HG03196 (cell line): ENCODE results near the gene ACD.

Source experiments
- ATAC-seq: cut with Tn5 transposase; IDR thresholded peaks from one replicate; pipeline ENCODE4 v1.9.1; 2021; ENCODE audit not compliant: unreplicated experiment

Gene ACD

DNA sequence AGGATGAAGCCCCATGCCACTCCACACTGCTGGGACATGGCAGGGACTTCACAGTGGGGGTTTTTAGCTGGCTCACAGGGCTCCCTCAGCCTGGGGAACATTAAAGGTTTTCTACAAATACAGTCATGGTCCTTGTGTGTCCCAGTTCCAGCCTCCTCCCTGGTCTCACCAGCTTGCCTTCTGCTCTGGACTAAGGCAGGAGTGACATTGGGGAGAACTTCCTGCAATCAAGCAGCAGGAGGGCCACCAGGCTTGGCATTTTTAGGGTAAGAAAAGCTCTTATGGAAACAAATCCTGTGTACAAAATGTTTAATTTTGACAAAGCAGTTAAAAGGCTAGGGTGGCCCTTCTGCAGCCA lies 2.6 kb upstream of the ACD start:
- no peak for ATAC-seq

DNA sequence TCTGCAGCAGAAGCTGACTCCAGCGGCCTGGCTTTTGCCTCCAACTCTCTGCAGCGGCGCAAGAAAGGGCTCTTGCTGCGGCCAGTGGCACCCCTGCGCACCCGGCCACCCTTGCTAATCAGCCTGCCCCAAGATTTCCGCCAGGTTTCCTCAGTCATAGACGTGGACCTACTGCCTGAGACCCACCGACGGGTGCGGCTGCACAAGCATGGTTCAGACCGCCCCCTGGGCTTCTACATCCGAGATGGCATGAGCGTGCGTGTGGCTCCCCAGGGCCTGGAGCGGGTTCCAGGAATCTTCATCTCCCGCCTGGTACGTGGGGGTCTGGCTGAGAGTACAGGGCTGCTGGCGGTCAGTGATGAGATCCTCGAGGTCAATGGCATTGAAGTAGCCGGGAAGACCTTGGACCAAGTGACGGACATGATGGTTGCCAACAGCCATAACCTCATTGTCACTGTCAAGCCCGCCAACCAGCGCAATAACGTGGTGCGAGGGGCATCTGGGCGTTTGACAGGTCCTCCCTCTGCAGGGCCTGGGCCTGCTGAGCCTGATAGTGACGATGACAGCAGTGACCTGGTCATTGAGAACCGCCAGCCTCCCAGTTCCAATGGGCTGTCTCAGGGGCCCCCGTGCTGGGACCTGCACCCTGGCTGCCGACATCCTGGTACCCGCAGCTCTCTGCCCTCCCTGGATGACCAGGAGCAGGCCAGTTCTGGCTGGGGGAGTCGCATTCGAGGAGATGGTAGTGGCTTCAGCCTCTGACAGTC lies 2.0 kb upstream of the ACD start:
- ATAC-seq, result no peak

DNA sequence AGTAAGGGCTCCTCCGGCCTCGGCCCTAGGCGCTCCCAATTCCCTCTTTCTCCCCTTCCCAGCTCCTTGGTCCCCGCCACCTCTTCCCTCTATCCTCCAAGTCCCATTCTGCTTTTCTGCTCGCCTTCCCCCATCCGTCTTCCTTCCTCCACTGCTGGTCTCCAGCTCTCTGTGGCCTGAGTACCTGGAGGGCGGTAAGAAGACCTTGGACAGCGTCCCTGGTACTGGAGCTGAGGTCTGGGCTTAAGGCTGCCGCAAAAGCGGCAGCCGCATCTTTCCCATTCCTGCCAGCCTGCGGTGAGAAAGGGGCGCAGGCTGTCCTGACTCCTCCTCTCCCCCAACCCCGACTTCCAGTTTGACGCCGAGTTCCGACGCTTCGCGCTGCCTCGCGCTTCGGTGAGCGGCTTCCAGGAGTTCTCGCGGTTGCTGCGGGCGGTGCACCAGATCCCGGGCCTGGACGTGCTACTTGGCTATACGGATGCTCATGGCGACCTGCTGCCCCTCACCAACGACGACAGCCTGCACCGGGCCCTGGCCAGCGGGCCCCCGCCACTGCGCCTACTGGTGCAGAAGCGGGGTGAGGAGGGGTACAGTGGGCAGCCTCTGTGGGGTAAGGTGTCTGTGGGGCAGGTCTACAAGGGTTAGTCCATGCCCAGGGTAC lies 1.2 kb upstream of the ACD start:
- no peak for ATAC-seq

DNA sequence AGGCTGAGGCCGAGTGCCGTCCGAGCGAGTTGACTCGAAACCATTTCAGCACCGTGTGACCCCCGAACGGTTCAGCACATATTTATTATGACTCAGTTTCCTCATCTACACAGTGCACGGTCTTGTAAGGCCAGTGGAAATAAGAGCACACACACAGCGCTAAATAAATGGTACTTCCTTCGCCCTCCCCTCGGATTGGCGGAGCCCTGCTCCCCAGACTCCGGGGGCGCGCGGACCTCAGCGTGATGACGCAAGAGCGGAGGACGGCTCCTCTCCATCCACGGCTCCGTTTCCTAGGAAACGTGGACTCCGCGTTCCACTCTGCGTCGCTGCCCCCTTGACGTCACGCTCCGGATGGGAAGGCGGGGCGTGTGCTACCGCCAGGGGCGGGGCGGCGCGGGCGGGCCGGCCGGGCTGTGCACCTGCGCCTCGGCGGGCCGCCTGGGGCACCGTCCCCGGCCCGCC lies 536 bp upstream of the ACD start, which contains the start of gene PARD6A:
Gene PARD6A, plus strand, starts transcription at position 397 of the 465 bp plus-strand sequence. CDS start 79 bp downstream, outside the sequence.
- ATAC-seq, result peak; percentile 63

DNA sequence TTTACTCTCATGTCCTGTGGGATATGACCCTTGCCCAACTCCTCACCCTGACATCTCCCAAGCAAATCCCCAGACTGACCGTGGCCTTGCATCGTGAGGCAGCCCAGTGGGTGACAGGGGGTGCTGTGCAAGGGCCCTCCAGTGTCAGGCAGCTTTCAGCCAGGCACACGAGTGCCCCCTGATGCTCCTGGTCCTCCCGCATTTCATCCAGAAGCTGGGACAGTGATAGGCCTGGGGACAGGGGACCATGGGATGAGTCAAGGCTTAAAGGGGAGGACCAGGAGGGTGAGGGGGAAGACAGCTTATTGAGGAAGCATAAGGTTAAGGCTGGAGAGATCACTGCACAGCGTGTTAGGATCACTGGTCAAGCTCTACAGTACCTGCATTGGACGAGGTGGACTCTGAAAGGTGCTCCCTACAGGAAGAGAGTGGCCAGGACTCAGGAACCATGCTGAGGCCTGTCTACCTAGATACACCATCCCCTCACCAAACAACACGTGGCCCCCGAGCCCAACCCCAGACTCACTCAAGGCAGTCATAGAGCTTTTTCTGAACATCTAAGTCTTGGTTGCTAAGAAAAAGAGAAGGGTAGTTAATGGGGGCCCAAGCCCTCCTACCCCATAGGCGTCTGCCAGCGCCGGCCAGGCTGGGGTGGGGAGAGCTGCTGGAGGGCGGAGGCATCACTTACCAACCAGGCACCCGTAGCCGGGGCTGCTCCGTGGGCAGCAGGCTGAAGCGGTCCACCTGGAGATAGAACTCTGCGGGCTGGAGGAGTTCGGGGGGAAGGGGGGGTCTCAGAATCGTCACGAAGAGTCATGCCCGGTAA lies 998 bp downstream of the ACD start:
- ATAC-seq, result no peak

DNA sequence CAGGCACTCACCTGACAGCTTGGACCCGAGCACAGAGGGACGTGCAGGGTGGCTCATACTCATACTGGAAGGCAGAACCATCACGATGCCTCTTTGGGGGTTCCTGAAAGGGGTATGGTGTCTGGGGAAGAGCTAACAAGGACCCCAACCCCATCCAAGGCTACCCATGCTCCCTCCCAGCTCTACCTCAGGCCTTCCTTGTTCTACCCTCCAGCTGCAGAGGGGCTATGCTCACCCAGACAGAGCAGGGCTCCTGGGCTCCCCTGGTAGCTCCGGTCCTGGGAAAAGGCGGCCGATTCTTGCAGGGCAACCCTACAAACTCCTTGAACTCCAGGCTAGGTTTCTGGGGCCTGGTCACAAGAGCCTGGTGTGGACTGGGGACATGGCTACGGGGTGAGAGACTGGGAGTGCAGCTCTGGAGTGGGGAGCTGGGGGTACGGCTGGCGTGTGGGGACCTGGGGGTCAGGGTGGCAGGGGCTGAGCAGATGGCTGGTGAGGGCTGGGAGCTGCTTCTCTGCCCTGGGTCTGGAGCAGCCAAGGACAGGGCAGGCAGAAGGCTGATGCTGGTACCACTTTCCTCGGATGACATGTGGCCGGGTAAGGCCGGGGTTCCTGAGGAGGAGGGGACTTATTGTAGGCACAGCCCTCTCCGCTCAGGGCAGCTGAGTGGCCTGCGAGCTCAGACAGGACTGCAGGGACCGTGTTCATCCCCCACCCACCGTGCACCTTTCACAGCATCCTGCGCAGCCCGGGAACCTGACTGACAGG lies 2.1 kb downstream of the ACD start:
- no peak for ATAC-seq

DNA sequence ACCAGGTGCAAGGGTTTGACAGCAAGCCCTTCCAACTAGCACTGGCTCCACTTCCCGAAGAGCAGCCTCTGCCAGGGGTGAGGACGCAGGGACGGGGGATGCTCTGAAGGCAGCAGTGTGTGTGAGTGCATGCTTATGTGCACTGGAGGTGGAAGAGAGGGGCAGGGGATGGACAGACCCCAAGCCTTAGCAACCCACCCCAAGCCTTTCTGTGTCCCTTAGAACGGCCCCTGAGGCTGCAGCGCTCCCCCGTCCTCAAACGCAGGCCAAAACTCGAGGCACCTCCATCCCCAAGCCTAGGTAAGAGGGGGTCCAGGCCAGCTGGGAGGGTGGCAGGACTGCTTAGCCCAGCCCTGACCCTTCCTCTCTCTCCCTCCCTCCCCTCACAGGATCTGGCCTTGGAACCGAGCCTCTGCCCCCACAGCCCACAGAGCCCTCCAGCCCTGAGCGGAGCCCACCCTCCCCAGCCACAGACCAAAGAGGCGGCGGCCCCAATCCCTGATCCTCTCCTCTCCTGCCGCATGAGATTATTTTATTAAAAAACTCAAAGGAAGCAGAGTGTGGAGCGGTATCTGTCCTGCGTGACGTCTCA lies 2.9 kb downstream of the ACD start:
- ATAC-seq, result no peak

DNA sequence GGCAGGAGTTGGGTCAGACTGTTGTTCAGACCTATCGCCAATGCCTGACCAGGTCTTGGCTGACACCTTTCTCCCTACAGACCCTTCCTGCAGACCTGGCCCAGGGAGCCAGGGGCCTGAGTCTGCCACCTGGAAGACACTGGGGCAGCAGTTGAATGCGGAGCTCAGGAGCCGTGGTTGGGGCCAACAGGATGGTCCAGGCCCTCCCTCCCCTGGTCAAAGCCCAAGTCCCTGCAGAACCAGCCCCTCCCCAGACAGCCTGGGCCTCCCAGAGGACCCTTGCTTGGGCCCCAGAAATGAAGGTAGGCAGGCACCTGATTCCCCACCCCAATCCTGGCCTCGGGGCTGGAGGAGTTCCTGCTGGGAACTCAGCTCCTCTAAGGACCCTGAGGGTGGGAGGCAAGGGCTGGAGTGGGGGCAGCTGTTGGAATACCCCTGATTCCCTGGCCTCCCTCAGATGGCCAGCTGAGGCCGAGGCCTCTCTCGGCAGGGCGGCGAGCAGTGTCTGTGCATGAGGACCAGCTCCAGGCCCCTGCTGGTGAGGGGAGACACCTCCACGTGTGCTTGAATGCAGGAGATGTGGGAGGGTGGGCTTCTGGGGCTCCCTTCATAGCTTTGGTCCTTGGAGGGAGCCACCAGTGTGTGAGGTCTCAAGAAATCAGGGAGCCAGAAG lies 3.6 kb downstream of the ACD start:
- ATAC-seq, result no peak

DNA sequence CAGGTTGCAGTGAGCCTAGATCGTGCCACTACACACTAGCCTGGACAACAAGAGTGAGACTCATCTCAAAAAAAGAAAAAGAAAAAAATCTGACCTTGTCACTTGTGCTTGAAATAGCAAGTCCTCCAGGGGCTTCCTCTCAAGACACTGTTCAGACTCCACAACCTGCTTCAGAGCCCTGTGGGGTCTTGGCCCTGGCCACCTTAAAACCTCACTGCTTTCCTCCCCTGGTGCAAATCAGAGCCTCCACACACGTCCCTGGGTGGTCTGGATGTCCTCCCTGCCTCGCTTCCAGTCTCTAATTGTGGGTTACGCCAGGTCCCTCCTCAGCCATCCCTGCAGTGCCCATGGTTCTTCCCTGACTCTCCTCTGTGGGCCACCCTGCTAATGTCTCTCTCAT lies 4.7 kb downstream of the ACD start:
- ATAC-seq, result no peak

DNA sequence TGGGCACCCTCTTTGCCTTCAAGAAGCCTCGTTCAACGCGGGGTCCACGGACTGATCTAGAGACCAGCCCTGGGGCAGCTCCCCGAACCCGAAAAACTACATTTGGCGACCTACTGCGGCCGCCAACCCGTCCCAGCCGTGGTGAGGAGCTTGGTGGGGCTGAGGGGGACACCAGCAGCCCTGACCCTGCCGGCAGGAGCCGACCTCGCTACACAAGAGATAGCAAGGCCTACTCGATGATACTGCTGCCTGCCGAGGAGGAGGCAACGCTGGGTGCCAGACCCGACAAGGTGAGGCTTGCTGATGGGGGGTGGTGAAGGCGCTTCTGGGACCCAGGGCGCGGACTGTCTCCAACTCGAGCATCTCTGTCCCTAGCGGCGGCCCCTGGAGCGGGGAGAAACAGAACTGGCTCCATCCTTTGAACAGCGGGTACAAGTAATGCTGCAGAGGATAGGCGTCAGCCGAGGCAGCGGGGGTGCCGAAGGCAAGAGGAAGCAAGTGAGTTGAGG lies 5.6 kb downstream of the ACD start:
- no peak for ATAC-seq

DNA sequence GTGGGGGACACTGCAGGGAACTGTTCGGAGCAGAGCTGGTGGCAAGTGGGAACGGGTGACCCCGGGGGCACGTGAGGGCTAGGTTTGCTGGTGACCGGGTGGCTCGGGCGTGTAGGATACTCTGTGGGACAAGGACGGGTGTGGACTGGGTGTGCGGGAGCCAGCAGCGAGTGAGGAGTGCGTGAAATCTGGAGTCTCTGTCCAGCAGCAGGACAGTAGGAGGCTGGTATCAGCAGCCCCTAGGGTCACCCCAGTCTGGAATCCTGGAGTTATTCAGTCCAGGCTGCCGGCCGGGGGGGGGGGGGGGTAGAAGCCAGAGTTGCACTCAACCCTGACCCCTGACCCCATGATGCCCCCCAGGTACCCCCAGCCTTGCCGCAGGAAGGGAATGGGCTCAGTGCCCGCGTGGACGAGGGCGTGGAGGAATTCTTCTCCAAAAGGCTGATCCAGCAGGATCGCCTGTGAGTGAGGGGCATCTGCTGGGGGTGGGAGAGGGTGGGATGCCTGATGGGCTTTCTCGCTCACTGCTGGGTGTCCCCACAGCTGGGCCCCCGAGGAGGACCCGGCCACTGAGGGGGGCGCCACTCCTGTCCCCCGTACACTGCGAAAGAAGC lies 6.2 kb downstream of the ACD start:
- no peak for ATAC-seq

DNA sequence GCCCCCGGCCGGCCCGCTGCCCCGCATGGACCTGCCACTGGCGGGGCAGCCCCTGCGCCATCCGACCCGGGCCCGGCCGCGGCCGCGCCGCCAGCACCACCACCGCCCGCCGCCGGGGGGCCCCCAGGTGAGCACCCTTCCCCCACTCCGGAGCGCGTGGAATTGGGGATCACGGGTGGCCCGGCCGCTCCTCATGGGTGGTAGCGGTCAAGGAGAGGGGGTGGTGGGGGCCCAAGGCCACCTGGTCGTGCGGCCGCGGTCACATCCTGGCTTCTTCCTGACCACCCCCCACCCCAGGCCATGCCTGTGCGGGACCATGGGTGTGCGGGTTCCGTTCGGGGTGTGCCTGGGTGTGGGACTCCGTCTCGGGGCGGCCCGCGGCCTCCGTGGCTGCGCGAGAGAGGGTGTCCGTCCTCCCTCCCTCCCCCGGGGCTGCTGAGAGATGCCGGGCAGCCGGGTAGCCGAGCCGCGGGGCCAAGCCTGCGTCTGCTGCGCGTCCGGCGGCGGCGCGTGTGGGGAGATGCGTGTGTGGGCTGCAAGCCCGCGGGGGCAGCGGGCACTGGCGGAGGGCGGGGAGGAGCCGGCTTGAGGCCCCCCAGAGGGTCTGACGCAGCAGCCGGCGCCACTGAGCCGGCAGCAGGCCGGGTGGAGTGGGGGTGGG lies 6.8 kb downstream of the ACD start:
- no peak for ATAC-seq

DNA sequence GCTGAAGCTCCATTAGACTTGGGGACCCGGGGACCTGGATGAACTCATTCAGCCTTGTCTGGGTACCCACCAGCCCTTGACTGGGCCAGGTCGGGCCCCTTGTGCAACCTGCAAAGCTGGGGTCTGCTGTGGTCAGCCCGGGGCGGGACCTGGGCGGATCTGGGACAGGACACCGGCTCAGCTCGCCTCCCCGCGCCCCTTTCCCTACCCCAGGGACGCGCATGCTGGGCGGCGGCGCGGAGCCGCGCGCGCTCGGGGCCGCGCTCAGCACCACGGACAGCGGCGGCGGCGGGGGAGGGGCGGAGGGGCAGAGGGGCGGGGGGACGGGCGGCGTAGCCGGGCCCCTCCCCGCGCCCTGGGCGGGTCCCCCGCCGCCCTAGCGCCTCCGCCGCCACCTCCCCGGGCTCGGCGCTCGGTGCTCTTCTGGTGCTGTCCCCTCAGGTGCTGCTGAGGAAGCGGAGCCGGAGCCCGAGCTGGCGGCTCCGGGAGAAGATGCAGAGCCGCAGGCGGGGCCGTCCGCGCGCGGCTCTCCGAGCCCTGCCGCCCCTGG lies 7.4 kb downstream of the ACD start:
- ATAC-seq, result no peak

DNA sequence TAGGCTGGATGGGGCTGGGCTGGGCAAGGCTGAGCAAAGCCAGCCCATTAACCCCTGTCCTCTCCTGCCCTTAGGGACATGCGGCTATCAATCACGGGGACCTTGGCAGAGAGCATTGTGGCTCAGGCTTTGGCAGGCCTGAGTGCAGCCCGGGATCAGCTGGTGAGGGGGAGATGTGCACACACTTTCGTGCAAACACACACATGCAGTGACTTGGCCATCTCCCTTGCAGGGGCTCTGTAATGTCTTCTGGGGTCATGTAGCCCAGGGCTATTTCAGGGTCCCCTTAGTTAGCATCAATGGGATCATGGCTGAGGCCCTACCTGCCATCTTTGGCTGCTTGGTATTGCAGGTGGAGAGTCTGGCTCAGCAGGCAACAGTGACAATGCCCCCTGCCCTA lies 8.2 kb downstream of the ACD start:
- ATAC-seq, result no peak

DNA sequence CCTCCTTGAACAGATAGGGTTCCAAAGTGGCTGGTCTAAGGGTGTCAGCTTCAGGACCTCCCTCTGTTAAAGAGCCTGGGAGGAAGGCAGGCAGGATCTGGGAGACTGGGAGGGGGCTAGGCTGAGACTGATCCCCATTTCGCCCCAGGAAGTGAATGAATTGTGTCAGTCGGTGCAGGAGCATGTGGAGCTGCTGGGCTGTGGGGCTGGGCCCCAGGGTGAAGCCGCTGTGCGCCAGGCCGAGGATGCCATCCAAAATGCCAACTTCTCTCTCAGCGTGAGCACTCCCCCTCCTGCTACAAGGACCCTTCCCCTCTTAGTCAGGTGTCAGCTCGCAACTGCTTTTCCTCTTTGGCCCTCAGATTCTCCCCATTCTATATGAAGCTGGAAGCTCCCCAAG lies 9.0 kb downstream of the ACD start:
- no peak for ATAC-seq

DNA sequence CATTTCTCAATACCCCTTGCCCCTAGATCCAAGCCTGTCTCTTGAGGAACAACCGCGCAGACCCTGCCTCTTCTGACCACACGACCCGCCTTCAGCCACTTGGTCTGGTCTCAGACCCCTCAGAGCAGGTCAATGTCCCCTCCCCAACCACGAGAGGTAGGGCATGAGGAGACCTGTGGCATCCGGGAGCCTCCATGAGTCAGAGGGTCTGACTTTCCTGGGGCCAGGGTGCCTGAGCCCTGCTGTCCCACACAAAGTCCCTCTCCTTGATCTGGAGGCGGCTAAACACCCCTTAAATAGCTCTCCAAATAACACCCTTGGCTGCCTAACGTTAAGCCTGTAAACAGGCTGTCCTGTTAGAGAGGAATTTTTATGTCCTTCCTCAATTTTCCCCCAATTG lies 10.0 kb downstream of the ACD start:
- no peak for ATAC-seq

DNA sequence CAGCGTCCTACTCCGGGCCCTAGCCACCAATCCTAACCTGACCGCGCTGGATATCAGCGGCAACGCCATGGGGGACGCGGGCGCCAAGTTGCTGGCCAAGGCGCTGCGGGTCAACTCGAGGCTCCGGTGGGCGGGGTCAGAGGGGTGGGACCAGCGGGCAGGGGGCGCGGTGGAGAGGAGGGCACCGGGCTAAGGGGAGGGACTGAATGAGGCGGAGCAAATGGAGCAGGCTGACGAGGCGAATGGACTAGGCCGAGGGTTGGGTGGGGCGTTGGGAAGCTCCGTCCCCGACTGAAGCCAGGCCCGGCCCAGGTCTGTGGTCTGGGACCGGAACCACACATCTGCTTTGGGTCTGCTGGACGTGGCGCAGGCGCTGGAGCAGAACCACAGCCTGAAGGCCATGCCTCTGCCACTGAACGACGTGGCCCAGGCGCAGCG lies 10.5 kb downstream of the ACD start:
- no peak for ATAC-seq

DNA sequence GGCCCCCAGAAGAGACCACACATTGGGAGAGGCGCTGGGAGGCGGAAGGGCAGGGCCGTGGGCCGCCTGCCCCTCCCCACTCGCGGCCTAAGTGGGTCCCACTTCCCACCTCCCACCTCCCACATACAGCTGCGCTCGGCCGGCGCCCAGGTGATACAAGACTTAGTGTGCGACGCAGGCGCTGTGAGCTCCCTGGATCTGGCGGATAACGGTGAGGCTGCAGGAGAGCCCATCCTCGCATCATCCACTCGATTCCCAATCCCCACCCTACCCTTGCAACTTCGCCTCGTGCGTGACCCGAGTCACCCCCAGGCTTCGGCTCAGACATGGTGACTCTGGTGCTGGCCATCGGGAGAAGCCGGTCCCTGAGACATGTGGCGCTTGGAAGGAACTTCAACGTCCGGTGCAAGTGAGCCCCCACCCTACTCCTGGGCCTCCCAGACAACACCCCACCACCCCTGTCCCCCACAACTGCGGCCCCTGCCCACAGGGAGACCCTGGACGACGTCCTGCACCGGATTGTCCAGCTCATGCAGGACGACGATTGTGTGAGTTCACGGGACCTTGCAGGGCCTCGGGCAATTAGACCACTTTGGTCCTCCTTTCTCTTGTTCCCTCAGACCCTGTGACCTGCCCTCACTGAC lies 11.2 kb downstream of the ACD start:
- ATAC-seq, result no peak
